Left lung (tissue), 10 donors: ENCODE data around the gene ALDH3A2. TPM values are rescaled to one million over a fixed set of nuclear protein-coding genes. Genes with fewer than 3 reads are reported as not detected.

Experiments used
- ATAC-seq: fragments of 200-7000 bp; cut with Tn5 transposase; one replicate; pipeline ENCODE4 v1.9.1; 2020; ENCODE audit warnings: moderate library complexity
- DNase-seq, 4 donors: peaks; one replicate each; pipeline ENCODE4 v3.0.0-alpha.2; 2013 to 2020
- H3K27ac ChIP-seq, 2 donors: fragments of 200-600 bp; sonication (generic) in 1 of 2; one replicate each; pipeline versions ENCODE4 v1.5.0 to v1.8.0; 2020 to 2021
- H3K27me3 ChIP-seq, 2 donors: fragments of 200-600 bp; sonication (generic) in 1 of 2; one replicate each; pipeline versions ENCODE4 v1.5.0 to v1.8.0; 2020 to 2021
- H3K36me3 ChIP-seq, 2 donors: fragments of 200-600 bp; sonication (generic) in 1 of 2; one replicate each; pipeline versions ENCODE4 v1.5.0 to v1.8.0; 2020 to 2021
- H3K4me1 ChIP-seq, 2 donors: fragments of 200-600 bp; one replicate each; pipeline ENCODE4 v1.8.0; 2021
- H3K4me3 ChIP-seq, 2 donors: fragments of 200-600 bp; sonication (generic) in 1 of 2; one replicate each; pipeline versions ENCODE4 v1.5.0 to v1.8.0; 2020 to 2021; ENCODE audit warnings: mild to moderate bottlenecking in 1 of 2
- H3K9me3 ChIP-seq, 2 donors: fragments of 200-600 bp; sonication (generic) in 1 of 2; one replicate each; pipeline versions ENCODE4 v1.5.0 to v1.8.0; 2020 to 2021
- intact Hi-C, 2 donors: fragments of 100-400 bp; cut with DNase I; formaldehyde crosslinking; loops; one replicate each; pipeline versions ENCODE4 v1.11.2 to v1.14.2; 2022
- polyA plus RNA-seq, 6 donors: library from polyadenylated mRNA; unstranded; fragments of 120-200 nt; gene quantifications; one replicate each; pipeline ENCODE4 v1.2.1, GENCODE V29; 2013; ENCODE audit not compliant: insufficient read length in 6 of 6
- total RNA-seq, 2 donors: library from RNA; stranded (reverse); fragmentation: NEBNext Ultra II Directional; extraction: Animal tissue kit (Norgen Biotek cat#: 25700); gene quantifications; one replicate each; pipeline ENCODE4 v1.2.1, GENCODE V29; 2021
- TF ChIP-seq, protein P1 (sequence below), 2 donors: fragments of 200-600 bp; sonication (generic) in 1 of 2; IDR thresholded peaks; one replicate each; pipeline versions ENCODE4 v1.5.0 to v1.8.0; 2021; ENCODE audit warnings: antibody characterized with exemption in 2 of 2
- donor health status: DM: no; HTN: yes; CAD: no.
- donor health status: DM: no; HTN: no; CAD: no.

Gene ALDH3A2
- total and polyA plus RNA-seq, 8 donors, result 57.6 to 208 (median 70.1) TPM

DNA sequence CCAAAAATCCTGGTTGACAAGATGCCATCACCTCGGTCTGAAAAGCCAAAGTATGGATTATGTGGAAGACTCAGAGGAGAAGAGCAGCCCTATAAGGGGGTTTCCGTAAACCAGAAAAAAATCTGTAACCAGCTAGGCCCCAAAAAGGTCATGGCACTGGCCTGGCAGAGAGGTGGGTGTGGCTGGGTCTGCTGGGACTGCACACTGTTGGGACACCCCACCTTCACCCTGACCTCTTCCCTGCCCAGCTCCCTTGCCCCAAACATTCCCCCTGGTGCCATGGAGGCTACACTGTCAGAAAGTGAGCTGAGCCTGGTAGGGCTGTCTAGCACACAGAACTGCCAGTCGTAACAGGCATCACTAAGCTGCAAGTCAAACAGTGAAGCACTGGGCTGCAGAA, 61.3 kb downstream of the ALDH3A2 start:
- TF ChIP-seq, protein P1, sequence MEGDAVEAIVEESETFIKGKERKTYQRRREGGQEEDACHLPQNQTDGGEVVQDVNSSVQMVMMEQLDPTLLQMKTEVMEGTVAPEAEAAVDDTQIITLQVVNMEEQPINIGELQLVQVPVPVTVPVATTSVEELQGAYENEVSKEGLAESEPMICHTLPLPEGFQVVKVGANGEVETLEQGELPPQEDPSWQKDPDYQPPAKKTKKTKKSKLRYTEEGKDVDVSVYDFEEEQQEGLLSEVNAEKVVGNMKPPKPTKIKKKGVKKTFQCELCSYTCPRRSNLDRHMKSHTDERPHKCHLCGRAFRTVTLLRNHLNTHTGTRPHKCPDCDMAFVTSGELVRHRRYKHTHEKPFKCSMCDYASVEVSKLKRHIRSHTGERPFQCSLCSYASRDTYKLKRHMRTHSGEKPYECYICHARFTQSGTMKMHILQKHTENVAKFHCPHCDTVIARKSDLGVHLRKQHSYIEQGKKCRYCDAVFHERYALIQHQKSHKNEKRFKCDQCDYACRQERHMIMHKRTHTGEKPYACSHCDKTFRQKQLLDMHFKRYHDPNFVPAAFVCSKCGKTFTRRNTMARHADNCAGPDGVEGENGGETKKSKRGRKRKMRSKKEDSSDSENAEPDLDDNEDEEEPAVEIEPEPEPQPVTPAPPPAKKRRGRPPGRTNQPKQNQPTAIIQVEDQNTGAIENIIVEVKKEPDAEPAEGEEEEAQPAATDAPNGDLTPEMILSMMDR (IDR thresholded peaks at IDR 0.05), result no peak
- Histone ChIP-seq H3K4me1 (no peaks in the 10 kb centered on the region), H3K27me3 (no peaks in the 10 kb centered on the region), H3K27ac (no peak overlapping the region), H3K9me3 (no peaks in the 10 kb centered on the region), H3K36me3 (no peaks in the 10 kb centered on the region), H3K4me3 (no peak overlapping the region)
- DNase-seq (no peak), ATAC-seq (no peak)
- intact Hi-C loops, result no loop called here

DNA sequence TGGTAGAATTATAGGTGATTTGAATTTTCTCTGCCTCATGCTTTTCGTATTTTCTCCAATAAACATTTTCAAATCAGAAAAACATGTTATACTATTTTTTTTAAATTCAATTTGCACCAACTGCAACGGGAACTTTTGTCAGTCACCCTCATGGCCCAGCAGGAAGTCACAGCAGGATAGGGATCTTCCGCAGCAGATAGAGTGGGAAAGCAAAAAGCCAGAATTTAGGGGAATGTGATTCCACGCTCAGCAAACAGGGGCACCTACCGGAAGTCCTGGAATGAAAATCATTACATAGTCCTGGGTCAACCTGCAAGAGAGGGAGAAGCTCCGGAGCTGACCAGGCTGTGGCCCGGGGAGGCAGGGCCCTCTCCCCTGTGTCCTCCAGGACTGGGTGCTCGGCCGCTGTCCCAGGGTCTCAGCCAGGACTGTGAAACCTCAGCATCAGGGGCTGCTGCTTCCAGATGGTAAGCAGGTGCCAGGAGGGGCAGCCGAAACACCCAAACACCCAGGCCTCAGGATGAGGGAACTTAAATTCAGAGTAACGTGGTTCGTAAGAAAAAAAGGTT, 64.0 kb downstream of the ALDH3A2 start:
- no peaks in the 10 kb centered on the region for H3K27me3 ChIP-seq
- H3K4me1 ChIP-seq, result no peaks in the 10 kb centered on the region
- no peak overlapping the region for H3K4me3 ChIP-seq
- no peaks in the 10 kb centered on the region for H3K9me3 ChIP-seq
- intact Hi-C loops, result no loop called here
- DNase-seq (peak in 1 of 4 donors; percentile 58), ATAC-seq (no peak)
- H3K36me3 ChIP-seq, result no peaks in the 10 kb centered on the region
- TF ChIP-seq, protein P1 (IDR thresholded peaks at IDR 0.05), result no peak
- no peak overlapping the region for H3K27ac ChIP-seq

DNA sequence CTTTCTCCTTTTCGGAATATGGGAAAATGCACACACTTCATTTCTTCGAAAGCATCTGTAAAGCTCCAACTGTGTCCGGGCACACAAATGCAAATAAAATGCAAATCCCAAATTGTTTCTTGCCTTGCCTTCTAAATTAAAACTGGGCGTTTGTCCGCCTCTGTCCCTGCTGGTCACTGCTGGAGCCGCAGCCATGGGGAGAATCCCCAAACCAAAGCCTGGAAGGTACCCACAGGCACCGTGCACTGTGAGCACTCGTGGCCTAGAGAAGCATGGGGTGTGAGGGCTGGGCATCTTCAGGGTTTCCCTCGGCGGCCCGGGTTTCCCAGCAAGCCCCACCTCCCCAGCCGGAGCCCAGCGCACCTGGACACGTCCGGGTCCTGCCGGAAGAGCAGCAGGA, 64.9 kb downstream of the ALDH3A2 start:
- H3K27me3 ChIP-seq, result no peaks in the 10 kb centered on the region
- intact Hi-C loops, result no loop called here
- H3K36me3 ChIP-seq, result no peaks in the 10 kb centered on the region
- no peaks in the 10 kb centered on the region for H3K4me1 ChIP-seq
- DNase-seq (no peak), ATAC-seq (no peak)
- no peaks in the 10 kb centered on the region for H3K9me3 ChIP-seq
- H3K27ac ChIP-seq, result no peak overlapping the region
- no peak overlapping the region for H3K4me3 ChIP-seq
- TF ChIP-seq, protein P1 (IDR thresholded peaks at IDR 0.05), result no peak

DNA sequence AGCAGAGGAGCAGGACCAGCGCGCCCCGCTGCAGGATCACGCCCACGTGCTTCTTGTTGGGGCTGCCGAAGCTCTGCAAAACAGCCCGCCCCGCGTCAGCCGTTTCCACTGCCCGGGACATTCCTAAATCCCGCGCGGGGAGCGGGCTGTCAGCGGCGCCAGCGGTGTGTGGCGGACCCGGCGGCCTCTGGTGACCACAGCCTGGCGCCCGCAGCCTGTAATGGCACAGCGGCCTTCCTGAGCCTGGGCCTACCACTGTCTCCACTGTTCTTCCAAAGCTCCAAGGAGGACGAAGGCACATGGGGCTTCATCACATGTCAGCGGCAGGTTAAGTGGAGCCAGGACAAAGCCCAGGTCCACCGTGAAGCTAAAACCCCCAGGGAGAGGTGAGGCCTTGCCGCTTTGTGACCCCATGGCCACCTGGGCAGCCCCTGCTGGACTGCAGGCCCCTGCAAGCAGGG, 65.4 kb downstream of the ALDH3A2 start:
- Histone ChIP-seq H3K4me3 (no peak overlapping the region), H3K4me1 (no peaks in the 10 kb centered on the region), H3K27ac (no peak overlapping the region), H3K9me3 (no peaks in the 10 kb centered on the region), H3K36me3 (no peaks in the 10 kb centered on the region), H3K27me3 (no peaks in the 10 kb centered on the region)
- TF ChIP-seq, protein P1 (IDR thresholded peaks at IDR 0.05), result no peak
- intact Hi-C loops, result no loop called here
- DNase-seq (peak in 1 of 4 donors; percentile 70), ATAC-seq (no peak)

DNA sequence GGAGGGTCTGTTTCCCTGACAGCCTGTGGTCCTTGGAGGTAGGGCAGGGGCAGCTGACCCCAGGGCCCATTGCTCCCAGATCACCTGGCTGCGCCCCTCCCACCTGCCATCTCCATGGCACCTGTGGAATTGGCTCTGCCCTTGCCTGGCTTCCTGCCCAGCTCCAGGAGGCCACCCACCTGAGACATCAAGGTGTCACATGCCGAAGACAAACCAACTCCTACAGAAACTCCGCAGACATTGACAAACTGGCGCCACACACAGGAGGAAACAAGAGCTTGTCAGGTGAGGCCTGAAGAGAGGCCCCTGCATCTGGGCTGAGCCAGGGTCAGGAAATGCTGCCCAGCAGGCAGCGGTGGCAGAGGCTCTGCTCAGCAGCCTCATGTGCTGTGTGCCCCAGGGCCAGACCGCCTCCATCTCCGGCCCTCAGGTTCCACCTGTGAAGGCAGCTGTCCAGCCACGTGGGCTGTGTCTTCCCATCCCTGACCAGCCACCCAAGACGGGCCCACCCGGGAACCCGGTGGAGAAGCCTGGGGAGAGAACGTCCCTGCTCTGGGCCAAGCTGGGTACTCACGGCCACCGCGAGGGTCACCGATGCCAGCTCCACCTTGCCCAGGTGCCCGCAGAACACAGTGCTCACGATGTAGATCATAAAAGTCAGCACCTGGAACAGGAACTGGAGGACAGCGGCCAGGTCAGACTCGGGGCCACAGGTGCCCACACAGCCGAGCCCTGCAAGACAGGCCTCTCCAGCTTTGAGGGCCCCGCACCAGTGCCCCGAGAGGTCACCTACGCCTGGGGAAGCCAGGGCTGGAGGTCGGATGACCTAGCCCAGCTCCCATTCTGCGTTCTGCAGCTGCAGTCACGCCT, 66.2 kb downstream of the ALDH3A2 start:
- Histone ChIP-seq H3K27me3 (no peaks in the 10 kb centered on the region), H3K4me3 (no peak overlapping the region), H3K4me1 (no peaks in the 10 kb centered on the region), H3K9me3 (no peaks in the 10 kb centered on the region), H3K36me3 (no peaks in the 10 kb centered on the region), H3K27ac (no peak overlapping the region)
- TF ChIP-seq, protein P1 (IDR thresholded peaks at IDR 0.05), result no peak
- intact Hi-C loops, result no loop called here
- DNase-seq (peak in 1 of 4 donors; percentile 67), ATAC-seq (peak; percentile 15)
